GM21381 (cell line): Measurements from ENCODE around the gene PARVG.

Source experiments
- ATAC-seq: cut with Tn5 transposase; IDR thresholded peaks from one replicate; pipeline ENCODE4 v1.9.1; 2021; ENCODE audit warnings: mild to moderate bottlenecking, moderate library complexity; ENCODE audit not compliant: unreplicated experiment

The PARVG gene

DNA sequence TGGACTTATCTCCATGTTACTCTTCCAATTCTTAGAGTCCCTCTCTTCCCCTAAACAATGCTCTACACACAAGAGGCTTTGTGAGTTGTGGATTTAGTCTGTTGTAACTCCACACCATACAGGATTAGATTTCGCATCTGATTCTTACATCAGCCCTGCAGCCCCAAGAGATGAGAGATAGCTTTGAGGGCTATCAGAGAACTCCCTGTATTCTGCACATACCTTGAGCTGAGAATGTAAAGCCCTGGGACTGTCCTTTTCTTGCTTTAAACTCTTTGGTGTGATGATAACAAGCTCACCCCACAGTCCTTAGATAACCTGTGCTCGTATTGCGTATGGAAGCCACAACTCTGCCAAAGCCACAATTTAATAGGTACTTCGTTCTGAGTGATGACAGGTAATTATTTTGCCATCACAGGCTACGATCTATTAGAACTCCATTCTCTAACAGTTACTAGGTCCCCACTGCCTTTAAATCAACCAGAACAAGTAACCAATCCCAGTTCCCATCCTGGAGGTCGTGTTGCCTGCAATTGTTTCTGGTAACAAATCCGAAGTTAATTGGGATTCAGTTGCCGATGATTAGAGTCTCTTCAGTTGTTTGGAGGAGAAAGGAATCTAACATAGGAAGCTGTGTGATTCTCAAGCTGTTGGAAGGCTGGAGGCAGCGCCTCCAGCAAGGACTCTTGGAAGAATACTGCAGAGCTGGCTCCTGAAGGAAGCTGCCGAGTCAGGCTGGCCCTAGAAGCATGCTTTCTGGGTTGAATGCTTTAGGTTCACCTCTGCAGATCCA lies 1.3 kb upstream of the PARVG start:
- ATAC-seq: no peak

DNA sequence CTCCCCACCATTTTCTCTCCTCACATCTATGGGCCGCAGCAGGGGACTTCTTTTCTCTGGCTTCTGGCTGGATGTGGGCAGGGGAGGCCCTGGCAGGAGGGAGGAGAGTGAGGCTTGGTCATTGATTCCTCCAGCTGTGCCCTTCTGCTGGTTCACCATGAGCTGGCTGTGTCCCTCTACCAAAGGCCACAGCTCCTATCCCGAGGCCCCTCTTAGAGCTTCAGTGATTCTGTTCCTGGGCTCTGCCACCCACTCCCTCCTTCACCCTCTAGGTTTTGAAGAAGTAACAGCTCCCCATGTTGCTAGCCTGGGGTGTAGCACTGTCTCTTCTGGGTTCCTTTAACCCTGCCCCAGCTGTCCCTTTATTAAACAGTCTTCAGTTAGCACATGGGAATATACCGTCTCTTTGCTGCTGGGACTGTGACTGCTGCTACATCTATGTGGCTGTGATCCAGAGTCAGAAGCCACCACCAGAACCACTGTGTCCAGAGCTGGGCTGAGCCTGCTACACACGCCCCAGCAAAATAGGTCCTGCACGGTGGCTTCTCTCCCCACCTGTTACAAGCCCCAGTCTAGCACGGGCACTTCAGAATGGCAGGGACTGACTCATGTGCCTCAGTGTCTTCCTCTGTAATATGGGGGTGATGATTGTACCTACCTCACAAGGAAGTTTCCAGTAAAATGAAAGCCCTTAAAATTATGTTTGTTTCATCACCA lies 578 bp upstream of the PARVG start:
- ATAC-seq: no peak

DNA sequence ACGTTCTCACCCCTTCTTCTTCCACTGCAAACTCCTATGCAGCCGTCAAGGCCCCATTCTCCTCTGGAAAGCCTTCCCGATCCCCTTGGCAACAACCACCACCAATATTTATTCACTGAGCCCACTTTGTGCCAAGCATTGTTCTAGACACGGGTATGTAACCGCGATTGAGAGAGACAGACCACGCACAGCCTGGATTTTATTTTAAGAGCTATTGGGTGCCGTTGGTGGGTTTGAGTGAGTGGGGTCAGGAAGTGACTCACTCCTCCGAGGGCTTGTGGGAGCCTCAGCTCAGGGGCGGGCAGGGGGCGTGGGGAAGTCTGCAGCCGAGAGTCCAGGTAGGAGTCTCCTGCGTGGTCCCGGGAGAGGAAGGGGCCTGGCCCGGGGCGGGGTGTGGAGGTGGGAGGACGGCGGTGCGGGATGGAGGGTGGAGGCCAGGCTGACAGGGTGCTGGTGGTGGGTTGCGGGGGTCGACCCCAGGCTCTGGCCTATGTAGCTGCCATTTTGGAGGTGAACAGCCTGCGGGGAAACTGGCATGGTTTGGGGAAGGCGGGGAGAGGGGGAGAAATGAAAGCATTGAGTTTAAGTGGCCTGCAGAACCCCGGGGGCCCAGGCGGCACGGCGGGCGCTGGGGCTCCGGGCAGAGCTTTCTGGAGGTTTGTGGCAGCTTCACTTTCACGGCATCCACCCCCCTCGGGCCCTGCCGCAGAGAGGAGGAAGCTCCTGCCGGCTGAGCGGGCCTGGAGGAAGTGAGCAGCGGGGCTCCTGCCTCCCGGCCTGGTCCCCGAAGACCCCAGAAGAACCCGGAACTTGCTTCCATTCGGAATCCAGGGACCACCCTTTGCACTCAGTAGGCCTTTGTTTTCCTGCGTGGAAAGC lies 547 bp downstream of the PARVG start:
- ATAC-seq: no peak

DNA sequence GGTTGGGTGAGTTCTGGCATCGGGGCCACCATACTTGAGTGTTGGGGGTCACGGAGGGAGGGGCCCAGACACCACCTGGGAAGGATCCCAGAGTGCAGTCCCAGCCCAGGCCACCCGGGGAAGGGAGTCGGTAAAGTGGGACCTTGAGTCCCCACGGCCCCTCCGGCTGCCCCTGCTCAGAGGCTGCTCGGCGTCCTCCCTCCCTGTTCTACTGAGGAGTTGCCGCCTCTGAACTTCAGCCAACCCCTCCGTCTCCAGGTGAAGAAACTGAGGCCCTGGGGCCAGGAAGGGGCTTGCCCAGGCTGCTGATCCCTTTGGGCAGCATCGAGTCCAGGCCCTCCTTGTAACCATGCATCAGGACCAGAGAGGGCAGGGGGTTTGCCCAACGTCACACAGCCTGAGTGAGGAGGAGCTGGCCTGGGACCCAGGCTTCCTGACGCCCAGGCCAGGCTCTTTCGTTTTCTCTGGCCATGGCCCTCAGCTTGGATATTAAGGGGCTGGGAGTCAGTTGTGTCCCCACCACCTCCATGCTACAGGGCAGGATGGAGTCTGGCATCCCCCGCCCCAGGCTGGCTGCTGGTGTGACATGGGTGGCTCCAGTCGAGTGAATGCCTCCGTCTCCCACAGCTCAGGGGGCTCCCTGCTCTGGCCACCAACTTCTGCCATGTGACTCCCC lies 1.3 kb downstream of the PARVG start:
- no peak for ATAC-seq

DNA sequence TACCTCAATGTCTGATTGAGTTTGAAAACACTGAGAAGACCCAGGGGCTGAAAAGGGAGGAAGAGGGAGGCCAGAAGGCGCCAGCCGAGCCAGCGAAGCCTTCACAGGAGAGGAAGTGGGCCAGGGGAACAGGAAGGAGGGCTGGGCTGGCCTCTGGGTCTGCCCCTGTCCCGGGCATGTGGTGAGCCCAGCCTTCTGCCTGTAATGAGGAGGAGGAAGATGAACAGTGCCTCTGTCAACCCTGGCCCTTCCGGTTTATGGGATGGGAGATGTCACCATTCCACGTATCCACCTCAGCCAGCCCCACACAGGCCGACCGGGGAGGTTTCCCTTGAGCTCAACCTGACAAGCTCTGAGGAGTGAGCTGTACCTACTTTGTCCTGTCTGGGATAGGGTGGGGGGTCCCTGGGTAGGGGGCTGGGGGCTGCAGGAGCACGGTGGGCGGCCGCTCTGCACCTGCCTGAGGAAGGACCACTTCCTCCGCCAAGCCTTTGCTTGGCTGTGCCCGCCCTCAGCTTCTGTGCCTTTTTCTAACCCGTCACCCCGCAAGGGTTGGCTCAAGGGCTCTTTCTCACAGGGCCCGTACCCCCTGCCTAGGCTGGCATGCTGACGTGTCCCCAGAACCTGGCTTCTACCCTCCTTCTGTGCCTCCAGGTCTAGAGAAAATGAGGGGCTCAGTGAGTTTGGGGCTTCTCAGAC lies 2.0 kb downstream of the PARVG start:
- ATAC-seq: no peak

DNA sequence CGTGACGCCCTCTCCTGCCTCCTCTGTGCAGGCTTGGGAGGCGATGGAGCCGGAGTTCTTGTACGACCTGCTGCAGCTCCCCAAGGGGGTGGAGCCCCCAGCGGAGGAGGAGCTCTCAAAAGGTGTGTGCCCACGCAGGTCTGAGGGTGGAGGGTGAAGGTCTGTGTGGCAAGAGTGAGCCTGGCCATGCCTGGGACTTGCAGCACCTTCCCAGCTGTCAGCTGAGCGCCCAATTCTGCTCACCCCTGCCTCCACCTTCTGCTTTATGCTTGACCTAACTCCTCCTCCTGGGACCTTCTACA lies 2.5 kb downstream of the PARVG start:
- no peak for ATAC-seq

DNA sequence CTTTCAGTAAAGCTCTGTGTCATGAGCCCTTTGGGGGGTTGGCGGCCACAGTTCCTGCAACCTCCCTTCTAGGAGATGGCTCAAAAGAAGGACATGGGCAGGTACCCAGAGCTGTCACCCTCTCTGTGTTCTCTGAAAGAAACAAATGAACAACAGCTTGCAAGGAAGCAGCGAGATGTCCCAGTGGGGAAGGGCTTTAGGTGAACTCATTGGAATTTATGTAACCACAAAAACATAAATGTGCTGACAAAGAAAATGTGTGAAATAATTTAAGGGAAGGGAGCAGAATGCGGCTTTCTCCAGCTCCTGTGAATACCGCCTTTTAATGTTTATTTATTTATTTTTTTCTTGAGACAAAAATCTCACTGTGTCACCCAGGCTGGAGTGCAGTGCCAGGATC lies 3.3 kb downstream of the PARVG start:
- no peak for ATAC-seq

DNA sequence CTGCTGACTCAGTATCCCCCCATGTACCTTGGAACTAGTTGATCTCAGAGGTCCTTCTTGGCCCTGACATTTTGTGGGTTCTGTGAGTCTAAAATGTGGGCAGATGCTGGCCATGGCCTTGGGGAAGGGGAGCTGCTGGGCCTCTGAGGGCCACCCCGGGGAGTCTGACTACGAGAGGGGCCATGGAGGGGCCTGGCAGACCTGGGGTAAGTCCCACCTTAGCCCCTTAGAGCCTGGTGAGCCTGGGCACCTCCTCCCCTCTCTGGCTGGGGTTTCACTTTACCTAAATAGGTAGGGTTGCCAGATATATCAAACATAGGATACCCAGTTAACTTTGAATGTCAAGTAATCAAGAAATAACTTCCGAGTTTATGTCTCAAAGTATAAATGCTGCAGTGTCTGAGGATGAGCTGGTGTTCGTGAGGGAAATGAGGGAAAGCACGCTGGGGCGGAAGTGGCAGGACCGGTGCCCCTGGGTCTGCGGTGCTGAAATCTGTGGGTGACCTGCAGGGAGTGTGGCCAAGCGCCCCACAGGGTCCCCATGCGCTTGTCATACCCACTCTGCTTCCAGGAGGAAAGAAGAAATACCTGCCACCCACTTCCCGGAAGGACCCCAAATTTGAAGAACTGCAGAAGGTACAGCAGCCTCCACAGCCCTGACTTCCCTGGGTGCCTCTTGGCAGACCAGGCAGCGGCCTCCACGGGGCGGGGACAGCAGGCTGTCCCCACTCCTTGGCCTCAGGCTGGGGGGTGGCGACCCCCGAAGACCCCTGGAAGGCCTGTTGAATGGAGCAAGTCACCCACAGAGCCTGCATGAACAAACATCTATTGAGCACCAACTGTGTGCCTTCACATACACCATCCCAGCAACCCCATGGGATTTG lies 4.8 kb downstream of the PARVG start:
- no peak for ATAC-seq

DNA sequence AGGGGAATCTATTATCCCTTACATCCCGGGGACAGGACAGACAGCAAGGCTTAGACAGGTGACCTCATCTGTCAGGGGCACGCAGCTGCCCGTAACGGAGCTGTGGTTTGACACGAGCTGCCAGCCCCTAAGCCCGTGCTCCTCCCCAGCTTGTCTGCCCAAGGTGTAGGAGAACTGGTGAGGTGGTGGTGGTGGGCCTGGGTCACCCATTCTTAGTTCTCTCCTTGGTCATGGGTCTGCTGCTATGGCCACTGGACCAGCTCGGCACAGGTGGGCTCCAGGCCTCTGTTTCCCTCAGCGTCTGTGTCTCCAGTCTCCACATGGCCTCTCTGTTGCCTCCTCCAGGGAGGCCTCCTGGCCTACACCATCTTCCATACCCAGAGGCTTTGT lies 5.4 kb downstream of the PARVG start:
- no peak for ATAC-seq

DNA sequence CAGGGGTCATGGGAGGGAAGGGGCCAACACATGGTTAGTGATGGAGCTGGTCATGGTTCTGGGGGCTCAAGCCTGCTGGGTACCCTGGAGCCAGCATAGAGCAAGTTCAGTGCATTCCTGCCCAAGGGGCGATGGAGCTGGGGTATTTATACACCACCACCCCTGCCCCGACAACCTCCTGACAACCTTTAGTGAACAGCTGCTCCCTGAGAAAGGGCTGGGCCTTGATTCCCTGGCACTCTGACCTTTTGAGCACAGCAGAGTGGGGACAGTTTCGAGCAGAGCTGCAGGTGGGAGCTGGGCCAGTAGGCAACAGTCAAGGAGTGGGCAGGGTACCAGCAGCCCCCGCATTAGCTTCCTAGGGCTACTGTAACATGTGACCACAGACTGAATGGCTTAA lies 6.0 kb downstream of the PARVG start:
- no peak for ATAC-seq

DNA sequence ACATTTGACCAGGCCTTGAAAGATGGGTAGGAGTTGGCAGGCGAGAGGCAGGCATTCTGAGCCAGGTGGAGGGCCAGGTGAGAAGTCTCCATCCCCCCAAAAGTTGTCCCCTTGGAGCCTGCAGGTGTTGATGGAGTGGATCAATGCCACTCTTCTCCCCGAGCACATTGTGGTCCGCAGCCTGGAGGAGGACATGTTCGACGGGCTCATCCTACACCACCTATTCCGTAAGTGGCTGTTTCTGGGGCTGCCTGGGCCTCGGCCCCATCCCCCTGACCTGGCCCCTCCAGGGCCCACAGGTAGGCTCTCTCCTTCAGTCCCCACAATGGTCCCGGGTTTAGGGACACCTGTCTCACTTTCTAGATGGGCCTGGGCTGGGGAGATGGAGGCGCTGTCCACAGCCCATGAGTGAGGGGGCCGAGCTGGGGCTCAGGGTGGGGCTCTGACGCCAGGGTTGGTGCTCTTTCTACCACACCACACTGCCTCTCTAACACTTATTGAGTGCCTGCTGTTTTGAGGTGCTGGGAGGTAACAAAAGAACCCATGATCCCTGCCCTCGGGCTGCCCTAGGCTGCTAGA lies 7.0 kb downstream of the PARVG start:
- no peak for ATAC-seq

DNA sequence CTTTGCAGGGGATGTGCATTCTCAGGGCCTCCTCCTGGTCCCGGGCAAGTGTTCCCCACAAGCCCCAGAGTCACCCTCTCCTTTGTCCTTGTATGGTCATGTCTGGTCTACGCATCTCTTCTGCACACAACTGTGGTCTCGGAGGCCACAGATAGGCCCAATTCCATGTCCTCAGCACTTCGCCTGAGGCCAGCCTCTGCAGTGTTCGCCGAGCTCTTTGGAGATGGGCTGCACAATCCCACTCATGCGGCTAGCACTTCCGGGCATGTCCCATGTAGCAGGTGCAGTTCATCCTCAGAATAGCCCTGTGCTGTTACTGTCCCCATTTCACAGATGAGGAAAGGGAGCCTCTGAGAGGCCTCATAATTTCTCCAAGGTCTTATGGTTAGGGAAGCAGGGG lies 7.6 kb downstream of the PARVG start:
- ATAC-seq: no peak

DNA sequence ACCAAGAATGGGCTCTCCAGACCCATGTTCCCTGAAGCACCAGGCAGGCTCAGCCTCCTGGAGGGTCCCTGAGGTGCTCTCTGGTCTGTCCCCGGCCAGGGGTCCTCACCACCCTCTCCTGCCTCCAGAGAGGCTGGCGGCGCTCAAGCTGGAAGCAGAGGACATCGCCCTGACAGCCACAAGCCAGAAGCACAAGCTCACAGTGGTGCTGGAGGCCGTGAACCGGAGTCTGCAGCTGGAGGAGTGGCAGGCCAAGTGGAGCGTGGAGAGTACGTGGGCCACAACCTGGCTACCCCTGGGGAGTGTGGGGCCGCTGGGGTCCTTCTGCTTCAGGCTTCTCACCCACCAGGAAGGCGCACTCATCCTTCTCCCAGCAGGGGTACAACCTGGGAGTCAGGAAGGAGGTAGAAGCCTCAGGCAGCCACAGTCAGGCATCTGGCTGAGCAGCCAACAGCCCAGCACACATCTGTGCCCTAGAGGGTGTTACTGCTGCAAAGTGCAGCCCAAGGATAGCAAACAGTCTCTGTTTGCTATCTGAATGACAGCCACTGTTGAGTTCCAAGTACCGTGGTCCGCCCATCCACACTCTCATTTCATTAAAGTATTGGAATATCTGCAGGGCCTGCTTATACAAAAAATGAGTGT lies 8.4 kb downstream of the PARVG start:
- no peak for ATAC-seq

DNA sequence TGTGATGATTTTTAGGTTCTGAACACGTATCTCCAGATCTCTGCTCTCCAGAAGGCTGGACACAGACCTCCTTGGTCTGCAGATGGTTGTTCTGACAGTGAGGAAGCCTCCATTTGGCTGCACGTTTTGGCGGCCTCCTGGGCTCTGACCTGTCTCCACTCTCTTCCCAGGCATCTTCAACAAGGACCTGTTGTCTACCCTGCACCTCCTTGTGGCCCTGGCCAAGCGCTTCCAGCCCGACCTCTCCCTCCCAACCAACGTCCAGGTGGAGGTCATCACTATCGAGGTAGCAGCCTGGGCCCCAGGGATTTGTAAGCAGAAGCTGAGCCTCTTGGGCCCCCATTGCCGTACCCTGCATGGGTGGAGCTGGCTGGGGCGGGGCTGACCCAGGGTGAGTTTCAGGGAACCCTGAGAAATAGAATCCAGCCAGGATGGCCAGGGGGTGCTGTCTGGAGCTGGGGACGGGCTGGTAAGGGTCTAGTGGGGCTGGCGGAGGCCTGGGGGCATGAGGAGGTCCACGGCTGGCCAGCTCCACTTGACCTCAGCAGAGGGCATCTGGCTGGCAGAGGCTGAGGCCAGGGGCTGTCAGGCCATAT lies 9.8 kb downstream of the PARVG start:
- no peak for ATAC-seq

DNA sequence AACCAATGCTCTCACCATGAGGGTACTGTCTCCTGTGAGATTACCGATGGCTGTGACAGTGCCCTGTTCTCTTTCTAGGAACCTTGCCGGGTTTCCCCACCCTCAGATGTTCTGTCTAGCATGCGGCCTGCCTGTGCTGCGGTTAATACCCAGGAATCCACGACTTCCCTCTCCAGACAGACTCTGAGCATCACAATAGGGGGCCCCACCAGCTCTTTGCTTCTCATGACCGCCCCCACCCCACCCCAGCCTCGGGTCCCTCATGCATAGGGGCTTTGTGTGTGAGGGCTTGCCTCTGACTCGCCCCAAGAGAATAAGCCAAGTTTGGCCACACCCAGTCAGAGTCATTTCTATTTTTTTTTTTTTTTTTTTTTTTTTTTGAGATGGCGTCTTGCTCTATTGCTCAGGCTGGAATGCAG lies 10.3 kb downstream of the PARVG start:
- ATAC-seq: no peak

DNA sequence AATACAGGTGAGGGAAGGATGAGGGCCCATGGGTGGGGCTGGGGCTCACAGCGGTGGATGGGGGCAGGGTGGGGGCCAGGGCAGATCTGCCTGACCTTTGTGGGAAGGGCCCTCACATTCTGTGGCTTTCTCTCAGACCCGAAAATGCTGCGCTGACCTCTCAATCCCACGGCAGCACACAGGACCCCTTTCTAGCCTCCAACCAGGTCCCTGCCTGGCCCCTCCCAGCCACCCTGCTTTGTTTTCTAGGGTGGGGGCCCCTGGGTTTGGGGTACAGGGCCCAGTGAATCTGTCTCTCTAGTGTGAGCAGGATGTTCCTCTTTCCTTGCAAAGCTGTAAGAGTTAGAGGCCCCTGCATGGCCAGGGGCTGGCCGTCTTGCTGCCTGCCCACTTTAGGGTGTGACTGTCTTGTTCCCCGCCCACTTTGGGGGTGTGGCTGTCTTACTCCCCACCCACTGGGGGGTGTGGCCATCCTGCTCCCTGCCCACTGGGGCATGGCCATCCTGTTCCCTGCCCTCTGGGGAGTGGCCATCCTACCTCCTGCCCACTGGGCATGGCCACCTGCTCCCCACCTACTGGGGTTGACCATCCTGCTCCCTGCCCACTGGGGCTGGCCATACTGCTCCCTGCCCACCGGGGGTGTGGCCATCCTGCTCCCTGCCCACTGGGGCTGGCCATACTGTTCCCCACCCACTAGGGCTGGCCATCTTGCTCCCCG lies 11.5 kb downstream of the PARVG start:
- ATAC-seq: no peak

DNA sequence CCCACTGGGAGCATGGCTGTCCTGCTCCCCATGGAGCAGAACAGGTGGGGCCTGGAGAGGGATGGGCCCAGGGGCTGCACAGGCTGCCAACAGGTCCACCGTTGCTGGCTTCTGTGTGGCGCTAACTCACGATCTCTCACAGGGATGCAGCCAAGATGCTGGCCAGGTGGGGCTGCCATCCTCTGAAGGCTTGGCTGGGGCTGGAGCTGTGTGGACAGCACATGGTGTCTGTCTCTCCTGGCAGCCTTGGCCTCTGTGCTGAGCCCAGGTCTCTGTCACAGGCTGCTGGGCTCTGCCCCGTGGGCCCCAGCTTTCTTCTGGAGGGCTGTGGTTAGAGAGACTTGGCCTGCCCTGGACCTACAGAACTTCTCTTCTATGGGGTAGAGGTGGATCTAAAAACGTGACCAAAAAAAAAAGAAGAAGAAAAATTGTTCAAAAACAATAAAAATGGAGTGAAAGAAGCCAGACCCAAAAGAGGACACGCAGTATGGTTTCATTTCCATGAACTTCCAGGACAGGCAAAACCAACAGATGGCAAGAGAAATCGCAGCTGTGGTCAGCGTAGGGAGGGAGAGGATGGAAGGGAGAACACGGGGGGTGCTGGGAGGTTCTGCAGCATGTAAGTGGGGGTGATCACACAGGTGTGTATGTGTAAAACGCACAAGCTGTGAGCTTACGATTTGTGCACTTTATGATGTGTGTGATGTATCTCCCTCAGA lies 12.2 kb downstream of the PARVG start:
- ATAC-seq: no peak
